ENCODE data around the gene ACVR1B.

The ACVR1B gene

GRCh38 chr12:52014567-52015530, 63.4 kb downstream of the ACVR1B start:
- no peak for TF ChIP-seq FOXP2 (optimal IDR thresholded peaks at IDR 0.05; ENCODE audit: borderline replicate concordance, extremely low read depth, extremely low read length, insufficient read depth)
- TF ChIP-seq, protein P1, sequence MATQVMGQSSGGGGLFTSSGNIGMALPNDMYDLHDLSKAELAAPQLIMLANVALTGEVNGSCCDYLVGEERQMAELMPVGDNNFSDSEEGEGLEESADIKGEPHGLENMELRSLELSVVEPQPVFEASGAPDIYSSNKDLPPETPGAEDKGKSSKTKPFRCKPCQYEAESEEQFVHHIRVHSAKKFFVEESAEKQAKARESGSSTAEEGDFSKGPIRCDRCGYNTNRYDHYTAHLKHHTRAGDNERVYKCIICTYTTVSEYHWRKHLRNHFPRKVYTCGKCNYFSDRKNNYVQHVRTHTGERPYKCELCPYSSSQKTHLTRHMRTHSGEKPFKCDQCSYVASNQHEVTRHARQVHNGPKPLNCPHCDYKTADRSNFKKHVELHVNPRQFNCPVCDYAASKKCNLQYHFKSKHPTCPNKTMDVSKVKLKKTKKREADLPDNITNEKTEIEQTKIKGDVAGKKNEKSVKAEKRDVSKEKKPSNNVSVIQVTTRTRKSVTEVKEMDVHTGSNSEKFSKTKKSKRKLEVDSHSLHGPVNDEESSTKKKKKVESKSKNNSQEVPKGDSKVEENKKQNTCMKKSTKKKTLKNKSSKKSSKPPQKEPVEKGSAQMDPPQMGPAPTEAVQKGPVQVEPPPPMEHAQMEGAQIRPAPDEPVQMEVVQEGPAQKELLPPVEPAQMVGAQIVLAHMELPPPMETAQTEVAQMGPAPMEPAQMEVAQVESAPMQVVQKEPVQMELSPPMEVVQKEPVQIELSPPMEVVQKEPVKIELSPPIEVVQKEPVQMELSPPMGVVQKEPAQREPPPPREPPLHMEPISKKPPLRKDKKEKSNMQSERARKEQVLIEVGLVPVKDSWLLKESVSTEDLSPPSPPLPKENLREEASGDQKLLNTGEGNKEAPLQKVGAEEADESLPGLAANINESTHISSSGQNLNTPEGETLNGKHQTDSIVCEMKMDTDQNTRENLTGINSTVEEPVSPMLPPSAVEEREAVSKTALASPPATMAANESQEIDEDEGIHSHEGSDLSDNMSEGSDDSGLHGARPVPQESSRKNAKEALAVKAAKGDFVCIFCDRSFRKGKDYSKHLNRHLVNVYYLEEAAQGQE (IDR thresholded peaks at IDR 0.05; ENCODE audit: insufficient read depth in 1 of 2, low read depth in 2 of 2, low read length in 2 of 2): no peak
- no peak for TF ChIP-seq SIN3A (IDR thresholded peaks at IDR 0.05; ENCODE audit: borderline replicate concordance, insufficient read depth, low read length)
- TF ChIP-seq TAF1 (IDR thresholded peaks at IDR 0.05; ENCODE audit: borderline replicate concordance, insufficient read depth, low read length): no peak
- no peak for TF ChIP-seq POLR2AphosphoS5 (IDR thresholded peaks at IDR 0.05; ENCODE audit: low read depth, low read length)

- TF ChIP-seq FOXP2 (optimal IDR thresholded peaks at IDR 0.05; ENCODE audit: borderline replicate concordance, extremely low read depth, extremely low read length, insufficient read depth) (no peak), SIN3A (IDR thresholded peaks at IDR 0.05; ENCODE audit: borderline replicate concordance, insufficient read depth, low read length) (no peak), POLR2AphosphoS5 (IDR thresholded peaks at IDR 0.05; ENCODE audit: low read depth, low read length) (no peak), TAF1 (IDR thresholded peaks at IDR 0.05; ENCODE audit: borderline replicate concordance, insufficient read depth, low read length) (no peak)
- TF ChIP-seq, protein P1 (IDR thresholded peaks at IDR 0.05; ENCODE audit: insufficient read depth in 1 of 2, low read depth in 2 of 2, low read length in 2 of 2): no peak
Measured at GRCh38 chr12:52015532-52016041, 64.1 kb downstream of the ACVR1B start.

DNA sequence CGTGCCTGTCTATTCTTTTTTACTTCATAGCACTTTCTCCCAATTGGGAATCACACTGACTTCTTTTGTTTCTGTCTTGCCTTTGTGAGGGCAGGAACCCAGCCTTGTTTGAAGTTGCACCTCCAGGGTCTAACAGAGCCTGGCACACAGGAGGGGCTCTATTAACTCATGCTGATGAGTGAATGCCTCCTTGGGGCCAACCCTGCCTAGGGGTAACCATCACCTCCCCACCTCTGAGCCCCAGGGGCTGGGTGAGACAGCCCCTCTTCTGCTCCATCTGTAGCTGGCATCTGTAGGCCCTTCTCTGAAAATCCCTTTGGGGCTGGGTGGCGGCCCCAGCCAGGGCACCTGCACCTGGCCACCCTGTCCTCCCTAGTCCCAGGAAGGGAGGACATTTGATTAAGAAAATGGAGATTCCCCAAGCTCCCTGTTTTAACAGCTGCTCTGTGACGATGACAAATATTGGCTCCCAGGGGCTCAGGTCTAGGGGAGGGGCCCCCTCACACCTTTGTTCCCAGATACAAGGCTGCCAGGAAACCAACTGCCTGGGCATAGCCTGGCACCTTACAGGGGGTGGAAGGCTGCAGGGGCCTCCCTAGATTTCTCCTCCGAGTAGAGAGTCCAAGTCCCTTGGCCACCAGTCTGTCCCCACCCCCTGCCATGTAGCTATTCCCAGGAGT, 67.1 kb downstream of the ACVR1B start:
- no peak for TF ChIP-seq SIN3A (IDR thresholded peaks at IDR 0.05; ENCODE audit: borderline replicate concordance, insufficient read depth, low read length)
- no peak for TF ChIP-seq TAF1 (IDR thresholded peaks at IDR 0.05; ENCODE audit: borderline replicate concordance, insufficient read depth, low read length)
- no peak for TF ChIP-seq FOXP2 (optimal IDR thresholded peaks at IDR 0.05; ENCODE audit: borderline replicate concordance, extremely low read depth, extremely low read length, insufficient read depth)
- TF ChIP-seq, protein P1 (IDR thresholded peaks at IDR 0.05; ENCODE audit: insufficient read depth in 1 of 2, low read depth in 2 of 2, low read length in 2 of 2): no peak
- TF ChIP-seq POLR2AphosphoS5 (IDR thresholded peaks at IDR 0.05; ENCODE audit: low read depth, low read length): no peak

- TF ChIP-seq TAF1 (IDR thresholded peaks at IDR 0.05; ENCODE audit: borderline replicate concordance, insufficient read depth, low read length) (no peak), SIN3A (IDR thresholded peaks at IDR 0.05; ENCODE audit: borderline replicate concordance, insufficient read depth, low read length) (no peak), POLR2AphosphoS5 (IDR thresholded peaks at IDR 0.05; ENCODE audit: low read depth, low read length) (no peak), FOXP2 (optimal IDR thresholded peaks at IDR 0.05; ENCODE audit: borderline replicate concordance, extremely low read depth, extremely low read length, insufficient read depth) (no peak)
- TF ChIP-seq, protein P1 (IDR thresholded peaks at IDR 0.05; ENCODE audit: insufficient read depth in 1 of 2, low read depth in 2 of 2, low read length in 2 of 2): no peak
Measured at GRCh38 chr12:52019113-52019770, 67.7 kb downstream of the ACVR1B start.

Measured in PFSK-1 (cell line).